MCF 10A (cell line): ENCODE results near the gene CACNG5. TPM values are rescaled to one million over a fixed set of nuclear protein-coding genes. Genes with fewer than 3 reads are reported as not detected.

Source experiments
- BruUV-seq: library from RNA; stranded (reverse); fragments of 400-500 nt; replicated peaks from 2 replicates; lab custom pipeline; 2021; lab: Mats Ljungman, UMichigan
- CTCF ChIA-PET: fragments of 300-600 bp; sonication (Branson Sonifier 250); formaldehyde crosslinking; extraction: SDS; loops from one replicate; lab custom pipeline; 2021; ENCODE audit warnings: antibody characterized with exemption, inconsistent platforms; lab: Yijun Ruan, JAX
- POLR2A ChIA-PET: fragments of 300-600, 350-650 bp; sonication (Branson Sonifier 250); formaldehyde crosslinking; extraction: SDS; loops from one replicate; lab custom pipeline; 2020; ENCODE audit warnings: antibody characterized with exemption, inconsistent platforms; lab: Yijun Ruan, JAX
- DNase-seq: peaks from one replicate; pipeline ENCODE4 v3.0.0-alpha.2; 2018; ENCODE audit not compliant: unreplicated experiment
- H3K27ac Mint-ChIP-seq: one replicate; pipeline ENCODE4 v1.8.0; 2022; ENCODE audit warnings: mild to moderate bottlenecking, low read depth, mixed read lengths; ENCODE audit not compliant: unreplicated experiment
- H3K27me3 Mint-ChIP-seq: one replicate; pipeline ENCODE4 v1.8.0; 2022; ENCODE audit warnings: mixed read lengths; ENCODE audit not compliant: insufficient read depth, unreplicated experiment
- H3K36me3 Mint-ChIP-seq: one replicate; pipeline ENCODE4 v1.8.0; 2022; ENCODE audit warnings: mild to moderate bottlenecking, moderate library complexity, mixed read lengths; ENCODE audit not compliant: insufficient read depth, unreplicated experiment
- H3K4me1 Mint-ChIP-seq: one replicate; pipeline ENCODE4 v1.8.0; 2022; ENCODE audit warnings: mixed read lengths; ENCODE audit not compliant: insufficient read depth, unreplicated experiment
- H3K4me3 Mint-ChIP-seq: one replicate; pipeline ENCODE4 v1.8.0; 2022; ENCODE audit warnings: mild to moderate bottlenecking, moderate library complexity, mixed read lengths; ENCODE audit not compliant: unreplicated experiment
- H3K9me3 Mint-ChIP-seq: one replicate; pipeline ENCODE4 v1.8.0; 2022; ENCODE audit warnings: mixed read lengths; ENCODE audit not compliant: unreplicated experiment
- intact Hi-C: fragments of 100-400 bp; cut with micrococcal nuclease; formaldehyde crosslinking; loops from 2 replicates; pipeline ENCODE4 v1.14.1; 2022
- microRNA-seq: library from miRNA; unstranded; fragments of <30 nt; microRNA quantifications from one replicate; pipeline ENCODE4 v1.2.0, GENCODE V29; 2022
- total RNA-seq: library from RNA; stranded (reverse); gene quantifications from 2 replicates; pipeline ENCODE4 v1.2.3, GENCODE V29; 2022
- TF ChIP-seq, protein P1 (sequence below): fragments of 200-600 bp; IDR thresholded peaks from one replicate; pipeline ENCODE4 v1.8.0; 2022; ENCODE audit warnings: antibody characterized with exemption, mild to moderate bottlenecking; ENCODE audit not compliant: unreplicated experiment

The CACNG5 gene
- total RNA-seq, 1 experiment from 2014 or later, result not detected

DNA sequence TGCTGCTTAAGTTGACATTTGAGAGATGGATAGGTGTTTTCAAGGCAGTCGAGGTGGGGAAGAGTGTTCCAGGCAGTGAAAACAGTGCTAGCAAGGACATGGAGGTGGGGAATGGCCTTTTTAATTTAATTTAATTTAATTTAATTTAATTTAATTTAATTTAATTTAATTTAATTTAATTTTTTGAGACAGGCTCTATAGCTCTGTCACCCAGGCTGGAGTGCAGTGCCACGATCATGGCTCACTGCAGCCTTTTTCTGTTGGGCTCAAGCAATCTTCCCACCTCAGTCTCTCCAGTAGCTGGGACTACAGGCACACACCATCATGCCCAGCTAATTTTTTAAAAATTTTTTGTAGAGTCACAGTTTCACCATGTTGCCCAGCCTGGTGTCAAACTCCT, 97.4 kb downstream of the CACNG5 start:
- intact Hi-C loops, result no loop called here
- H3K9me3 Mint-ChIP-seq, result no peaks in the 10 kb centered on the region
- POLR2A ChIA-PET, result no interaction called here
- H3K27ac Mint-ChIP-seq, result no peak overlapping the region
- BruUV-seq, result no TSS peak
- CTCF ChIA-PET, result interaction anchor here (0.5 kb wide), 1 partner anchor 892 kb away, joined by 3 read pairs; no protein-coding TSS in a partner anchor
- peaks cover 31% of the 10 kb centered on the region for H3K27me3 Mint-ChIP-seq
- H3K4me3 Mint-ChIP-seq, result no peak overlapping the region
- TF ChIP-seq, protein P1, sequence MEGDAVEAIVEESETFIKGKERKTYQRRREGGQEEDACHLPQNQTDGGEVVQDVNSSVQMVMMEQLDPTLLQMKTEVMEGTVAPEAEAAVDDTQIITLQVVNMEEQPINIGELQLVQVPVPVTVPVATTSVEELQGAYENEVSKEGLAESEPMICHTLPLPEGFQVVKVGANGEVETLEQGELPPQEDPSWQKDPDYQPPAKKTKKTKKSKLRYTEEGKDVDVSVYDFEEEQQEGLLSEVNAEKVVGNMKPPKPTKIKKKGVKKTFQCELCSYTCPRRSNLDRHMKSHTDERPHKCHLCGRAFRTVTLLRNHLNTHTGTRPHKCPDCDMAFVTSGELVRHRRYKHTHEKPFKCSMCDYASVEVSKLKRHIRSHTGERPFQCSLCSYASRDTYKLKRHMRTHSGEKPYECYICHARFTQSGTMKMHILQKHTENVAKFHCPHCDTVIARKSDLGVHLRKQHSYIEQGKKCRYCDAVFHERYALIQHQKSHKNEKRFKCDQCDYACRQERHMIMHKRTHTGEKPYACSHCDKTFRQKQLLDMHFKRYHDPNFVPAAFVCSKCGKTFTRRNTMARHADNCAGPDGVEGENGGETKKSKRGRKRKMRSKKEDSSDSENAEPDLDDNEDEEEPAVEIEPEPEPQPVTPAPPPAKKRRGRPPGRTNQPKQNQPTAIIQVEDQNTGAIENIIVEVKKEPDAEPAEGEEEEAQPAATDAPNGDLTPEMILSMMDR, result no peak
- no peaks in the 10 kb centered on the region for H3K4me1 Mint-ChIP-seq
- no peak for DNase-seq
- H3K36me3 Mint-ChIP-seq, result no peaks in the 10 kb centered on the region

DNA sequence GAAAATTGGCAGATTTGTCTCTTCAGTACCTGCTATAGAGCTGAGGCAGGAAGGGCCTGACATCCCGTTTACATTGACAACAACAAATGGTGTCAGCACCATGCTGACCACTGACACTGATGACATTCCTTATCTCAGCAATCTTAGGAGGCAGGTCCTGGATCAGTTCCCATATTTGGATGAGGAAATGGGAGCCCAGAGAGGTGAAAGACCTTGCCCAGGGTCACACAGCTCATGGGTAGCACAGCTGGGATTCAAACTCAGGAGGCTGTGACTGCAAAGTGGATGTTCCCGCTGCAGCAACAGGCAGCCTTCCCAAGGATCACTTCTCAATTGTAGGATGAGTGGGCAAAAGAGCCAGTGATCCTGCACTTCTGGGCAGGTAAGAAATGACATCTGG, 99.1 kb downstream of the CACNG5 start:
- H3K4me1 Mint-ChIP-seq, result no peaks in the 10 kb centered on the region
- CTCF ChIA-PET, result no interaction called here
- TF ChIP-seq, protein P1, result no peak
- POLR2A ChIA-PET, result no interaction called here
- peaks cover 31% of the 10 kb centered on the region for H3K27me3 Mint-ChIP-seq
- no peak overlapping the region for H3K27ac Mint-ChIP-seq
- no peak overlapping the region for H3K4me3 Mint-ChIP-seq
- BruUV-seq, result no TSS peak
- no peaks in the 10 kb centered on the region for H3K36me3 Mint-ChIP-seq
- intact Hi-C loops, result no loop called here
- no peak for DNase-seq
- no peaks in the 10 kb centered on the region for H3K9me3 Mint-ChIP-seq

Small RNA genes within 50 kb of the gene (microRNA-seq; reads per million reads assigned to microRNA genes)
- gene MIR634, result not detected

Other genes with a start within 250 kb of the CACNG5 start
- gene CACNG4, start 129.6 kb downstream of the CACNG5 start, total RNA-seq, result not detected in 2 replicates
- gene CACNG1, start 209.4 kb downstream of the CACNG5 start, total RNA-seq, result not detected in 2 replicates